Measurements from ENCODE around the gene WBP4. TPM values are rescaled to one million over a fixed set of nuclear protein-coding genes. Genes with fewer than 3 reads are reported as not detected.
A peak's percentile ranks its signal among the peaks of the same experiment; 100 is the strongest.

The WBP4 gene
- total and polyA plus RNA-seq, 9 of the 15 experiments (the other 6 are each of a cell fraction or from before 2014, with no cell fraction given) = 5.5 to 12.2 (median 7.9) TPM

DNA sequence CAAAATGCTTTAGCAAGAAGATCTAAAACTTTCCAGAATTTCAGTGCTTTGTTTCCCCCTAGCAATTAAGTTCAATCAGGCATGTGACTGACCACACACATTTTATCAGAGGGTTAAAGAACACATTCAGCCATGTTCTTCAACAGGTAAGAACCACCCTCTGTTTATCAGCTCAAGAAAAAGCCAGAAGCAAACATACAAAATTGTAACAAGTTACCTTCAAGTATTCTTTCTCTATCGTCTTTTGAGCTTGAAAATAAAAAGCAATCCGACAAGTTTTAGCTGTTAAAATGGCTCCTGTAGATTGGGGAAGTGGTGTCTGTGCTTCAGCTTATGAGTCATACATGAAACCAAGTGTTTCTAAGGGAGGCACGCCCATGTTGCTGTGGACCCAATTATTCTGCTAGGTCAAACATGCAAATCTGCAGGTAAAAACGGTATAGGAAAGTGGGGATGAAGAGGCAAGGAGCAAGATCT lies 42.3 kb upstream of the WBP4 start, which contains the start of gene ELF1 (continued):
- TF ChIP-seq, protein P1, sequence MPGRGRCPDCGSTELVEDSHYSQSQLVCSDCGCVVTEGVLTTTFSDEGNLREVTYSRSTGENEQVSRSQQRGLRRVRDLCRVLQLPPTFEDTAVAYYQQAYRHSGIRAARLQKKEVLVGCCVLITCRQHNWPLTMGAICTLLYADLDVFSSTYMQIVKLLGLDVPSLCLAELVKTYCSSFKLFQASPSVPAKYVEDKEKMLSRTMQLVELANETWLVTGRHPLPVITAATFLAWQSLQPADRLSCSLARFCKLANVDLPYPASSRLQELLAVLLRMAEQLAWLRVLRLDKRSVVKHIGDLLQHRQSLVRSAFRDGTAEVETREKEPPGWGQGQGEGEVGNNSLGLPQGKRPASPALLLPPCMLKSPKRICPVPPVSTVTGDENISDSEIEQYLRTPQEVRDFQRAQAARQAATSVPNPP (IDR thresholded peaks at IDR 0.05; ENCODE audit: borderline replicate concordance, insufficient read depth, insufficient read length) = no peak
- TF ChIP-seq POLR2B (IDR thresholded peaks at IDR 0.05; ENCODE audit: low read depth, partially characterized antibody) (peak; percentile 62), ZEB2 (IDR thresholded peaks at IDR 0.05) (peak; percentile 40; the same call in 1 of the 2 replicates), PTTG1 (tag; IDR thresholded peaks at IDR 0.05; ENCODE audit: low read depth) (no peak), ZNF445 (CRISPR knock-in tag; IDR thresholded peaks at IDR 0.05; ENCODE audit: low read depth) (0 out of 2 replicates have a peak, but pooled peaks have one; percentile 51), CBFB (CRISPR knock-in tag; IDR thresholded peaks at IDR 0.05) (no peak), TBP (optimal IDR thresholded peaks at IDR 0.05; ENCODE audit: low read depth, low read length) (peak; percentile 90), ZNF583 (CRISPR knock-in tag; IDR thresholded peaks at IDR 0.05) (no peak), MAZ (CRISPR knock-in tag; conservative IDR thresholded peaks at IDR 0.05 in 1 of 2, IDR thresholded peaks at IDR 0.05 in 1 of 2) (peak; percentile 27 to 39; a peak in 1 of 4 replicates), LCOR (CRISPR knock-in tag; IDR thresholded peaks at IDR 0.05) (peak; percentile 56; the same call in 1 of the 2 replicates), CCAR2 (IDR thresholded peaks at IDR 0.05; ENCODE audit: low read depth, low read length) (no peak), L3MBTL2 (IDR thresholded peaks at IDR 0.05) (peak; percentile 34; the same call in 1 of the 2 replicates), RHOXF2B (CRISPR knock-in tag; conservative IDR thresholded peaks at IDR 0.05) (no peak)
- TF ChIP-seq, protein P2, sequence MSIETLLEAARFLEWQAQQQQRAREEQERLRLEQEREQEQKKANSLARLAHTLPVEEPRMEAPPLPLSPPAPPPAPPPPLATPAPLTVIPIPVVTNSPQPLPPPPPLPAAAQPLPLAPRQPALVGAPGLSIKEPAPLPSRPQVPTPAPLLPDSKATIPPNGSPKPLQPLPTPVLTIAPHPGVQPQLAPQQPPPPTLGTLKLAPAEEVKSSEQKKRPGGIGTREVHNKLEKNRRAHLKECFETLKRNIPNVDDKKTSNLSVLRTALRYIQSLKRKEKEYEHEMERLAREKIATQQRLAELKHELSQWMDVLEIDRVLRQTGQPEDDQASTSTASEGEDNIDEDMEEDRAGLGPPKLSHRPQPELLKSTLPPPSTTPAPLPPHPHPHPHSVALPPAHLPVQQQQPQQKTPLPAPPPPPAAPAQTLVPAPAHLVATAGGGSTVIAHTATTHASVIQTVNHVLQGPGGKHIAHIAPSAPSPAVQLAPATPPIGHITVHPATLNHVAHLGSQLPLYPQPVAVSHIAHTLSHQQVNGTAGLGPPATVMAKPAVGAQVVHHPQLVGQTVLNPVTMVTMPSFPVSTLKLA (conservative IDR thresholded peaks at IDR 0.05) = peak; percentile 48 to 60
- TF ChIP-seq, protein P3, sequence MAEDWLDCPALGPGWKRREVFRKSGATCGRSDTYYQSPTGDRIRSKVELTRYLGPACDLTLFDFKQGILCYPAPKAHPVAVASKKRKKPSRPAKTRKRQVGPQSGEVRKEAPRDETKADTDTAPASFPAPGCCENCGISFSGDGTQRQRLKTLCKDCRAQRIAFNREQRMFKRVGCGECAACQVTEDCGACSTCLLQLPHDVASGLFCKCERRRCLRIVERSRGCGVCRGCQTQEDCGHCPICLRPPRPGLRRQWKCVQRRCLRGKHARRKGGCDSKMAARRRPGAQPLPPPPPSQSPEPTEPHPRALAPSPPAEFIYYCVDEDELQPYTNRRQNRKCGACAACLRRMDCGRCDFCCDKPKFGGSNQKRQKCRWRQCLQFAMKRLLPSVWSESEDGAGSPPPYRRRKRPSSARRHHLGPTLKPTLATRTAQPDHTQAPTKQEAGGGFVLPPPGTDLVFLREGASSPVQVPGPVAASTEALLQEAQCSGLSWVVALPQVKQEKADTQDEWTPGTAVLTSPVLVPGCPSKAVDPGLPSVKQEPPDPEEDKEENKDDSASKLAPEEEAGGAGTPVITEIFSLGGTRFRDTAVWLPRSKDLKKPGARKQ (CRISPR knock-in tag; IDR thresholded peaks at IDR 0.05) = no peak
- TF ChIP-seq, protein P4, sequence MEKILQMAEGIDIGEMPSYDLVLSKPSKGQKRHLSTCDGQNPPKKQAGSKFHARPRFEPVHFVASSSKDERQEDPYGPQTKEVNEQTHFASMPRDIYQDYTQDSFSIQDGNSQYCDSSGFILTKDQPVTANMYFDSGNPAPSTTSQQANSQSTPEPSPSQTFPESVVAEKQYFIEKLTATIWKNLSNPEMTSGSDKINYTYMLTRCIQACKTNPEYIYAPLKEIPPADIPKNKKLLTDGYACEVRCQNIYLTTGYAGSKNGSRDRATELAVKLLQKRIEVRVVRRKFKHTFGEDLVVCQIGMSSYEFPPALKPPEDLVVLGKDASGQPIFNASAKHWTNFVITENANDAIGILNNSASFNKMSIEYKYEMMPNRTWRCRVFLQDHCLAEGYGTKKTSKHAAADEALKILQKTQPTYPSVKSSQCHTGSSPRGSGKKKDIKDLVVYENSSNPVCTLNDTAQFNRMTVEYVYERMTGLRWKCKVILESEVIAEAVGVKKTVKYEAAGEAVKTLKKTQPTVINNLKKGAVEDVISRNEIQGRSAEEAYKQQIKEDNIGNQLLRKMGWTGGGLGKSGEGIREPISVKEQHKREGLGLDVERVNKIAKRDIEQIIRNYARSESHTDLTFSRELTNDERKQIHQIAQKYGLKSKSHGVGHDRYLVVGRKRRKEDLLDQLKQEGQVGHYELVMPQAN (IDR thresholded peaks at IDR 0.05; ENCODE audit: borderline replicate concordance) = peak; percentile 67; the same call in 1 of the 2 replicates
- TF ChIP-seq, protein P5, sequence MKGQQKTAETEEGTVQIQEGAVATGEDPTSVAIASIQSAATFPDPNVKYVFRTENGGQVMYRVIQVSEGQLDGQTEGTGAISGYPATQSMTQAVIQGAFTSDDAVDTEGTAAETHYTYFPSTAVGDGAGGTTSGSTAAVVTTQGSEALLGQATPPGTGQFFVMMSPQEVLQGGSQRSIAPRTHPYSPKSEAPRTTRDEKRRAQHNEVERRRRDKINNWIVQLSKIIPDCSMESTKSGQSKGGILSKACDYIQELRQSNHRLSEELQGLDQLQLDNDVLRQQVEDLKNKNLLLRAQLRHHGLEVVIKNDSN (CRISPR knock-in tag; IDR thresholded peaks at IDR 0.05) = no peak

Data from K562 (cell line).